Fibroblast of lung (primary cell): ENCODE data around the gene IRAG1. TPM values are rescaled to one million over a fixed set of nuclear protein-coding genes. Genes with fewer than 3 reads are reported as not detected.

Source experiments
- DNase-seq, 2 donors: peaks; one replicate each; pipeline versions ENCODE4 v3.0.0 to v3.0.0-alpha.2; 2010; ENCODE audit warnings: low read depth in 2 of 2
- H2AFZ ChIP-seq: 2 replicates; pipeline ENCODE4 v1.5.1; 2012; ENCODE audit warnings: low read length, control low read depth, inconsistent platforms
- H3K27ac ChIP-seq: 2 replicates; pipeline ENCODE4 v1.5.1; 2011; ENCODE audit warnings: low read length, control low read depth; ENCODE audit not compliant: insufficient read depth
- H3K27me3 ChIP-seq: 2 replicates; pipeline ENCODE4 v1.5.1; 2011; ENCODE audit warnings: mild to moderate bottlenecking, low read length; ENCODE audit not compliant: control insufficient read depth, insufficient read depth
- H3K36me3 ChIP-seq: 2 replicates; pipeline ENCODE4 v1.5.1; 2011; ENCODE audit warnings: low read length; ENCODE audit not compliant: control insufficient read depth, insufficient read depth
- H3K4me1 ChIP-seq: 2 replicates; pipeline ENCODE4 v1.5.1; 2011; ENCODE audit warnings: low read length; ENCODE audit not compliant: control insufficient read depth, insufficient read depth; ENCODE audit errors: extremely low read depth
- H3K4me2 ChIP-seq: 2 replicates; pipeline ENCODE4 v1.5.1; 2011; ENCODE audit warnings: low read length, control low read depth; ENCODE audit not compliant: insufficient read depth; ENCODE audit errors: extremely low read depth
- H3K4me3 ChIP-seq, 4 experiments: fragments of 200-600 bp in 1 of 4; sonication (generic) in 1 of 4; replicated peaks in 1 of 4; 2 replicates each; pipeline ENCODE4 v1.5.1; 2011 to 2016; ENCODE audit warnings: low read length in 4 of 4, low read depth in 3 of 4, mild to moderate bottlenecking in 3 of 4, control low read depth in 2 of 4, inconsistent platforms in 1 of 4, mixed read lengths in 1 of 4; ENCODE audit not compliant: insufficient read depth in 1 of 4; ENCODE audit errors: control extremely low read depth in 1 of 4
- H3K79me2 ChIP-seq: 2 replicates; pipeline ENCODE4 v1.5.1; 2012; ENCODE audit warnings: mild to moderate bottlenecking, low read length, inconsistent platforms; ENCODE audit not compliant: control insufficient read depth, insufficient read depth
- H3K9ac ChIP-seq: 2 replicates; pipeline ENCODE4 v1.5.1; 2011; ENCODE audit warnings: mild to moderate bottlenecking, low read length, control low read depth; ENCODE audit not compliant: insufficient read depth
- H3K9me3 ChIP-seq: 2 replicates; pipeline ENCODE4 v1.5.1; 2012; ENCODE audit warnings: low read depth, low read length; ENCODE audit not compliant: control insufficient read depth, insufficient read depth
- H4K20me1 ChIP-seq: 2 replicates; pipeline ENCODE4 v1.5.1; 2011; ENCODE audit warnings: low read length; ENCODE audit not compliant: control insufficient read depth, insufficient read depth; ENCODE audit errors: extremely low read depth
- CTCF ChIP-seq, 2 donors: IDR thresholded peaks in 1 of 2; conservative IDR thresholded peaks in 1 of 2; 1 replicate in 1 of 2; 2 replicates in 1 of 2; pipeline ENCODE4 v1.5.1; 2011 to 2012; ENCODE audit warnings: low read length in 2 of 2, control low read depth in 1 of 2, inconsistent platforms in 1 of 2, low read depth in 1 of 2, mild to moderate bottlenecking in 1 of 2
- EZH2 ChIP-seq: IDR thresholded peaks from 2 replicates; pipeline ENCODE4 v1.5.1; 2012; ENCODE audit warnings: low read length, control low read depth, mild to moderate bottlenecking; ENCODE audit errors: missing control alignments
- polyA plus RNA-seq, 2 donors: library from polyadenylated mRNA; depleted of rRNA in 1 of 2; stranded (reverse) in 1 of 2; unstranded in 1 of 2; fragments of >200 nt; gene quantifications; 2 replicates each; pipeline ENCODE4 v1.2.1, GENCODE V29; 2011 to 2012; ENCODE audit warnings: missing spikeins in 1 of 2
- total RNA-seq: library from RNA; depleted of rRNA; stranded (reverse); fragments of >200 nt; gene quantifications from 2 replicates; pipeline ENCODE4 v1.2.1, GENCODE V29; 2014

Gene IRAG1
- total and polyA plus RNA-seq, 2 donors (not counting 1 experiment from before 2014, with no cell fraction given), result 55.5 to 90.0 TPM

DNA sequence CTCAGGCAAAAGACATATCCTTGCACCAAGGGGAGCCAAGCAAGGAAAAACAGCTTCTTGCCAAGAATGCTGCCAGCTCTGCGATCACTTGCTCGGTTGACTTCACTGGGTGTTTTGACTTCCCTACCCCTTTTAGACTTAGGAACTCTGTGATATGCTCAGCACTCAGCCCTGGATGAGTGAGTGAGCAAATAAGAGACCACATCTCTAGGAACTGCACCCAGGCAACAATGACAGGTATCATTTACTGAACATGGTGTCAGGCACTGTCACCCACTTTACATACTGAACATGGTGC, 3.7 kb upstream of the IRAG1 start:
- Histone ChIP-seq H3K79me2 (peaks cover 8% of the 10 kb centered on the region), H4K20me1 (no peaks in the 10 kb centered on the region), H3K4me2 (no peak overlapping the region), H3K4me3 (no peak overlapping the region), H2AFZ (no peak overlapping the region), H3K36me3 (no peaks in the 10 kb centered on the region), H3K4me1 (peaks cover 23% of the 10 kb centered on the region), H3K27ac (no peak overlapping the region), H3K27me3 (no peaks in the 10 kb centered on the region), H3K9ac (no peak overlapping the region), H3K9me3 (no peaks in the 10 kb centered on the region)
- no peak for DNase-seq
- TF ChIP-seq EZH2 (no peak), CTCF (conservative IDR thresholded peaks at IDR 0.05 in 1 of 2, IDR thresholded peaks at IDR 0.05 in 1 of 2; ENCODE audit: low read depth in 1 of 2, low read length in 2 of 2) (no peak)

- TF ChIP-seq CTCF (conservative IDR thresholded peaks at IDR 0.05 in 1 of 2, IDR thresholded peaks at IDR 0.05 in 1 of 2; ENCODE audit: low read depth in 1 of 2, low read length in 2 of 2), result no peak
- TF ChIP-seq EZH2, result no peak
- Histone ChIP-seq H3K4me2 (no peak overlapping the region), H3K27me3 (no peaks in the 10 kb centered on the region), H3K9me3 (no peaks in the 10 kb centered on the region), H2AFZ (no peak overlapping the region), H3K4me1 (peaks cover 25% of the 10 kb centered on the region), H3K79me2 (peaks cover 13% of the 10 kb centered on the region), H3K9ac (no peak overlapping the region), H4K20me1 (no peaks in the 10 kb centered on the region), H3K27ac (no peak overlapping the region), H3K4me3 (no peak overlapping the region), H3K36me3 (no peaks in the 10 kb centered on the region)
- DNase-seq, result no peak
These were observed 3.1 kb upstream of the IRAG1 start for GRCh38 chr11:10696468-10697322.

- TF ChIP-seq EZH2 (no peak), CTCF (conservative IDR thresholded peaks at IDR 0.05 in 1 of 2, IDR thresholded peaks at IDR 0.05 in 1 of 2; ENCODE audit: low read depth in 1 of 2, low read length in 2 of 2) (no peak)
- H3K27ac ChIP-seq, result no peak overlapping the region
These were observed 2.3 kb upstream of the IRAG1 start for GRCh38 chr11:10695833-10696232.

More at GRCh38 chr11:10695833-10696232, 2.3 kb upstream of the IRAG1 start:
- DNase-seq, result peak in 1 of 2 donors; percentile 12
- H3K4me2 ChIP-seq, result peak overlapping the region; percentile 3
- H3K4me3 ChIP-seq, result no peak overlapping the region
- no peaks in the 10 kb centered on the region for H3K36me3 ChIP-seq
- no peak overlapping the region for H2AFZ ChIP-seq
- H3K79me2 ChIP-seq, result peaks cover 21% of the 10 kb centered on the region
- H3K27me3 ChIP-seq, result no peaks in the 10 kb centered on the region
- H3K9ac ChIP-seq, result no peak overlapping the region
- H3K9me3 ChIP-seq, result no peaks in the 10 kb centered on the region
- H4K20me1 ChIP-seq, result no peaks in the 10 kb centered on the region
- H3K4me1 ChIP-seq, result peaks cover 26% of the 10 kb centered on the region
